Inflammatory macrophage treated with lipopolysaccharide for 1 hour (primary cell): ENCODE results near the gene SRPK3.

Experiments used
- DNase-seq, 2 donors: peaks; one replicate each; pipeline ENCODE4 v3.0.0-alpha.2; 2020 to 2022

Gene SRPK3

DNA sequence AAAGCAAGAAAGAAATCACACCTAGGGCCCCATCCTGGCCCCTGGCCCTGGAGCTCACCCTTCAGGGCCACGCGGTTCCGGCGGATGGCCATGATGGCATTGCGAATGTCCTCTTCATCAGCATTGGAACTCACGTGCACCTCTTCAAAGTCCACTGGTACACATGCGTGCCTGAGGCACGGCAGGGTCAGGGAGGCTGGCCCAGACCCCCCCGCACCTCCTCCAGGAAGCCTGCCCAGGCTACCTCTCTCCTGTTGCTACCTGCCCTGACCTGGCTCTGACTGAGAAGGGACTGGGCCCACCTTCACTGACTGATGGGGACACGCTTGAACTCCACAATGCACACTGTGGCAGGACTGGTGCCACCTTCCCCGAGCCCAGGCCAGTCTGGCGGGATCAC, 8.8 kb downstream of the SRPK3 start:
- no peak for DNase-seq

- DNase-seq, result no peak
These were observed 10.4 kb downstream of the SRPK3 start for GRCh38 chrX:153791104-153791852.

- DNase-seq, result no peak
These were observed 11.5 kb downstream of the SRPK3 start for GRCh38 chrX:153792368-153792767.

- DNase-seq, result peak; percentile 44 to 56
These were observed 12.4 kb downstream of the SRPK3 start for GRCh38 chrX:153793291-153793690.

DNA sequence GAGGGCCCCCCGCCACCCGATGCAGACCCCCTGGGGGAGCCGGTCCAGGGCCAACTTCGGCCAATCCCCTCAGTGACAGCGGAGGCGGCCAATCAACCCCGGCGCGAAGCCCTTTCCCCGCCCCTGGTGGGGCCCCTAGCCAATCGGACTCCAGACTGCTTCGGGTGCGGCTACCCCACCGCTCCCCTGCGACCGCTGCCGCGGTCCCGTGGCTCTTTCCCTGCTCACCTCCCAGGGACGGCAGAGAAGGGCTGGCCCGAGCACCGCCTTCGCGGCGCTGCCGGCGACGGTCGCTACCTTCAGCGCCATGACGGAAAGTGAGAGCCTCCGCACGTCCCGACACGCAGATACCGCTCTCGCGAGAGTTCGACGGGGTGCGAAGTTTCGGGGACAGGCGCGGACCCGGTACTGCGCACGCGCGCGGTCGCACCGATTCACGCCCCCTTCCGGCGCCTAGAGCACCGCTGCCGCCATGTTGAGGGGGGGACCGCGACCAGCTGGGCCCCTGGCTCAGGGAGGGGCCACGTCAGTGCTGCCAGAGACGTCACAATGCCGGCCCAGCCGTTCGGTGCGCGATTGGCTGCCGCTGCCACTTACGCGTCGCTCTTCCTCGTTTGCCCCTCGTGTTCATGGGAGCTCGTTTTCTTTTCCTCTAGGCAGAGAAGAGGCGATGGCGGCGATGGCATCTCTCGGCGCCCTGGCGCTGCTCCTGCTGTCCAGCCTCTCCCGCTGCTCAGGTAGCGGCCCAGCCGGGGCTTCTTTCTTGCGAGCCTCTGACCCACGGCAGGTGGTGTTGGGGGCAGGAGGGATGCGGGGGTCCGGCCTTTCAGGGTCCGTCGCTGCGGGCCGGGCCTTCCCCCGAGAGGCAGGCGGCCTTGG, 13.4 kb downstream of the SRPK3 start, which contains the start of the genes IDH3G and SSR4:
Gene IDH3G (minus strand): TSS at position 358 of the 879 bp plus-strand sequence. CDS start 49 bp downstream, at position 309.
Gene SSR4 (plus strand): TSS at position 651 of the 879 bp plus-strand sequence. CDS start 20 bp downstream, at position 671.
- DNase-seq, result peak; percentile 87 to 90

GRCh38 chrX:153794897-153795816, 14.3 kb downstream of the SRPK3 start:
- no peak for DNase-seq

DNA sequence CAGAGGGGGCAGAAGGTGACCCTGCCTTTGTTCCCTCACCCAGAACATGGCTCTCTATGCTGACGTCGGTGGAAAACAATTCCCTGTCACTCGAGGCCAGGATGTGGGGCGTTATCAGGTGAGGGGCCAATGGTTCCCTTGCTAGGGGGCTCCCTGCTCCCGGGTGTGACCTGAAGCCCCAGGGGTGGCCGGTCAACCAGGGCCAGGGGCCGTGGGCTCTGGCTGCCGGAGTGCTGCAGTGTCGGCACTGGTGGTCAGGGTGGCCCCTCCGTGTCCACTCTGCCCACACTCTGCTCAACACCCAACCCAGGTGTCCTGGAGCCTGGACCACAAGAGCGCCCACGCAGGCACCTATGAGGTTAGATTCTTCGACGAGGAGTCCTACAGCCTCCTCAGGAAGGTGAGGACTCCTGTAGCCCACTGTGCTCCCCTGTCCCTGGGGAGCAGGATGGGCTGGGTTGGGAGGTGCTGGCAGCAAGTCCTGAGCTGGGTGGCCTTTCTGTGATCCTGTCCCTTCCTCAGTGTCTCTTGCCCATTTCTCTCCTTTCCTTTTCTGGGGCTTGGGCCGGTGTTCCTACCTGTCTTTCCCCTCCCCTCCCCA, 16.7 kb downstream of the SRPK3 start:
- no peak for DNase-seq

DNA sequence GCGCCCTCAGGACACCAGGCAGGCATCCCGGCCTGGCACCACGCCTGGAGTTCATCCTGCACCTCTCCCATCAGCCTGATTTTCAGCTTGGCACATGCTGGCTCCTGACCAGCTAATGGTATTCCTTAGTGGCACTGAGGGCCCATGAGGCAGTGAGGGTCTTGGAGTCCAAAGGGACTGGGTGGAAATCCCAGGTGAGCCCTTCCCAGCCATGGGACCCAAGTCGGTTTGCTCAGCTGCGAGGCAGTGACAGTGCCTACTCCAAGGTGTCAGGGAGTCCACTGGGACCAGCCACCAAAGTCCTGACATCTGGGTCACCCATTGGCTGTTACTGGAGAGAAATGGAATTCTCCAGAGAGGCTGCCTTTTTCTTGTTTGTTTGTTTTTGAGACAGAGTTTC, 18.5 kb downstream of the SRPK3 start:
- no peak for DNase-seq

DNA sequence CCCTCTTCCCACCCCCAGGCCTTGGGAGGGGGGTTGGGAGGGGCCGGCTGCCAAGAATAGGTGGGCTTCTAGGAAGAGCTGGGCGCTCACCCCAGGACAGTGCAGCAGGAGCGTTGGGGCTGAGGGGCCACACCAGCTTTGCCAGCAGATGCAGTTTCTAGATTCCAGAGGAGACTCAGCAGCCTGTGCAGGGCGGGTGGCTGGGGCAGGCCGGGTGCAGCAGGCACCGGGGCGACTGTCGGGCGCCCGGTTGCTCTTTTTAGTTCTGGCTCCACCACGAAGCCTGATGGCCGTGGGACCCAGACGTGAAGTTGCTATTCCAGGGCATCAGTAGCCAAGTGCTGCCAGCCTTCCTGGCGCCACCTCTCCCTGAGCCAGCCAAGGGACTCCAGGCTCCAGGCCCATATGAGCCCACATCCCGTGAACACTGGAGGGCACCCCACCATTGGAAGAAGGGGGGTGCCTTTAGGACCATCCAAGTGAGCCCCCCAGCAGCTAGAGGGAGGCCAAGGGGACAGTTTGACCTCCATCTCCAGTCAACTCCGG, 19.4 kb downstream of the SRPK3 start:
- no peak for DNase-seq

GRCh38 chrX:153800746-153801145, 19.9 kb downstream of the SRPK3 start:
- no peak for DNase-seq

- peak in 1 of 2 donors; percentile 20 for DNase-seq
These were observed 20.8 kb downstream of the SRPK3 start for GRCh38 chrX:153801669-153802068.

DNA sequence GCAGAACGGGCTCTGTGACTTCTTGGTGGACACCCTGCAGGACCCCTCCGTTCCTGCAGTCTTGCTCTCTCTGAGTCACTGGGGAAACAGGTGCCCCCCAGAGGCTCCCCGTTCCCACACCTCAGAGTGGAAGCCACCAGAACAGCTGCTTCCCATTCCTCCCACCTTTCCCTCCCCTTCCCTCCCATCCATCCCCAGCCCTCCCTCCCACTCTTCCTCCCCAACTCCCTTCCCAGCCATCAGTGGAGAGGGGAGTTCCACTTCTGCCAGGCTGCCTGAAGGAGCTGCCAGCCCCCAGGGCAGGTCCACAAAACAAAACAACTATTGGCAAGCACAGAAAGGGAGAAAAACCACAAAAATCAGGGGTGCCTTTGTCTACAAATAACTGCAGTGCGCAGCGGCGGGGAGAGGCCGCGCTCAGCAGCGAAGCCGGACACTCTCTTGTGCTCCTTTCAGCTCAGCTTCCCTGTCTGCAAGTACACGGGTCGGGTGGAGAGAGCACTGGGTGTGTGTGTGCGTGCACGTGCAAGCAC, 21.7 kb downstream of the SRPK3 start:
- no peak for DNase-seq

DNA sequence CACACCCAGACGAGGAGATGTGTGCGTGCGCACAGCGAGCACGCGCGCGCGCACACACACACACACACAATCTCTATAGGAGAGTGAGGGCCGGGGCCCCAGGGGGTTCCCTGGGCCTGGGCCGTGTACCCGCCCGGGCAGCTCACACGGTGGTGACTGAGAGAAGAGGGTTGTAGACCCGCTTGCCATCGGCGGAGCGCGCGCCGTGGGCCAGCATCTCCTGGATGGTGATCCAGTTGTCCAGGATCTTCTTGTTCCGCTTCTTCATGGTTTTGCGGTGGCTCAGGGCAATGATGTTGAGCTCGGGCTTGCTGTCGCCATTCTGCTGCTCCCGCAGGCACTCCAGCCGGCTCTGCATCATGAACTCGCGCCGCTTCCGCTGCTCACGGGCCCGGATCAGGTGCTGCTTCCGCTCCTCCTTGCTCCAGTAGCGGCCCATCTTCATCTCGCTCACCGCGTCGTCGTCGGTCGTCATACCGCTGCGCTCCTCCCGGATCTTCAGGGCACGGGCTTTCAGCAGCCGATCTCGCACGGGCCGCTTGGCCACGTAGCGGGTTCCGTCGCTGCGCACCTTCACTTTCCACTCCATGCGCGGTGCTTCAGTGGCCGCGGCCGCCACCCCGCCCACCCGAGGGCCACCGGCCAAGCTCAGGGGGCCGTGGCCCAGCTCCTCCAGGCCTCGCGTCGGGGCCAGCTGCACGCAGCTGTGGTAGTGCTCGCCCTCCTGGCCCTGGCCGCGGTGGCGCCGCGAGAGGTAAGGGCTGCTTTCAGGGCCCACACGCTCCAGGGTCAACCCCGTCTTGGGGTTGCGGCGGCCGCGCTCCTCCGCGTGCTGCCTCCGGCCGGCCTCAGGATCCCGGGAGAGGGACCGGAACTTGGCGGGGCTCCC, 22.6 kb downstream of the SRPK3 start:
- no peak for DNase-seq

DNA sequence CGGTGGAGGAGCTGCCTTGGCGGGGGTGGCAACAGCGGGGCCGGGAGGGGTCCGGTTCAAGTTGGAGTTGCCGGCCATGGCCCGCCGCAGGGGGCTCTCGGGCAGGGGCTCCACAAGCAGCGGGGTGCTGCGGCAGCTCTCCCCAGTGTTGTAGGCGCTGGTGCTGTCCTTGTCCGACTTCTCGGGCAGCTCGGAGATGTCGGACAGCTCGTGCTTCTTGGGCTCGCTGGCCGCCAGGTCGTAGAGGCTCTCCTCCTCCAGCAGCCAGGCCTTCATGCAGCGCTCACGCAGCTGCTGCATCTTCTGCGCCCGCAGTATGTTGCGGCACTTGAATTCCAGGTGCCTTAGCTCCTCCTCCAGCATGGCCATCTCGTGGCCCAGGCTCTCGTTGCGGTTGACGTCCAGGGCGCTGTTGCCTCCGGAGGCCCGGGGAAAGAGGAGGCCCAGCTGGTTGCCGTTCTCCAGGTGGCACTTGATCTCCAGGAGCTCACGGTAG, 23.3 kb downstream of the SRPK3 start:
- DNase-seq, result no peak

DNA sequence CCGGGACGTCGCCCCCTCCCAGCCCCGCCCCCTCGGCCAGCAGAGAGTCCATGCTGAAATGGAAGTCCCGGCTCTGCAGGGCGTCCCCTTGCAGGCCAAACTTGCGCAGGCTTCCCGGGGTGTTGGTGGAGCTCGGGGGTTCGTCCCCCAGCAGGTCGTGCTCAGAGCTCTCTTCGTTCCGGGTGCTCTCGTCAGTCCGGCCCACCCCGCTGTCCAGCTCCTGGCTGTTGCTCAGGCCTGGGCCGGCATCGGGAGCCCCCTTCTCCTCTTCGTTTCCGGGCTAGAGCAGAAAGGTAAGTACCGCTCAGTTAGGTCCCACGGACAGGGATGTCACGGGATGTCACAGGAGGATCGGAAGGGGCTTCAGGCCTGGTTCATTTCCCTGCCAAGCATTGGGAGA, 23.8 kb downstream of the SRPK3 start:
- DNase-seq, result no peak

- no peak for DNase-seq
These were observed 24.6 kb downstream of the SRPK3 start for GRCh38 chrX:153805436-153805835.

DNA sequence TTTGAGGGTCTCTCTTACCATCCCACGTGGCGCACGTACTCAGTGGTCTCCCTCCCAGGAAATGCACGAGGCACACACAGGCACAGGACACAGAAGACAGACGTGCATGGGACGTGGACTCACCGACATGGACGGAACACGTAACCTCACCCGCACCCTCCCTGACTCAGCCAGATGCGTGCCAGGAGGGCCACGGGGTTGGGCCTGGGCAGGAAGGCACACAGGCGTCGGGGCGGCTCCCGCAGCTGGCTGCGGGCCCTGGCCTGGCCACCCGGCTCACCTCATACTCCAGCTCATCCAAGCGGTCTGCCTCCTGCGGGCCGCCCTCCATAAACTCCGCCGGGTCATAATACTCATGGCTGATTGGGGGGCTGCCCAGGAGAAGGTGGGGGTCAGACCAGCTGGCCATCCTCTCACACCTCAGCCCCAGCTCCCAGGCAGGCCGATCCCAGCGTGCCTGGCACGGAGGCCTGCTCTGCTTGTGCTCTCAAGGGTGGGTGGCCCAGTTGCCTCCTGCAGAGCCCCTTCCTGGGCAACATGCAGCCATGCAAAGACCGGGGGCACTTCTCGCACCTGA, 26.2 kb downstream of the SRPK3 start:
- DNase-seq, result no peak

DNA sequence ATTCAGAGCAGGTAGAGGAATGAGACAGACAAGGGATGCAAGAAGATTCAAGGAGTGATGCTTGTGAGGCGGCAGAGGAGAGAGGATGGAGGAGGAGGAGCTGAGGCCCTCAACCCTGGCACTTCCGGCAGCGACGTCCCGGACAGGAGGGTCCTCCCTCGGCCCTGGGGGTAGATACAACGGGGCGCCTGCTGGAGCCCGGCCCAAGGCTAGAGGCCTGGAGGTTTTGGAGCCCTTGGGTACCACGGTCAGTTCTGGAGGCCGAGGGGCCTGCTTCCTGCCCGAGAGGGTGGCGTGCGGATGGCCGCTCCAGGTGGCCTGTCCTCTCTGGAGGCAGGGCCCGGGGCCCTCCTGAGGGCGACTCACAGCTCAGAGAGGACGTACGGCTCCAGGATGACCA, 27.1 kb downstream of the SRPK3 start:
- no peak for DNase-seq

DNA sequence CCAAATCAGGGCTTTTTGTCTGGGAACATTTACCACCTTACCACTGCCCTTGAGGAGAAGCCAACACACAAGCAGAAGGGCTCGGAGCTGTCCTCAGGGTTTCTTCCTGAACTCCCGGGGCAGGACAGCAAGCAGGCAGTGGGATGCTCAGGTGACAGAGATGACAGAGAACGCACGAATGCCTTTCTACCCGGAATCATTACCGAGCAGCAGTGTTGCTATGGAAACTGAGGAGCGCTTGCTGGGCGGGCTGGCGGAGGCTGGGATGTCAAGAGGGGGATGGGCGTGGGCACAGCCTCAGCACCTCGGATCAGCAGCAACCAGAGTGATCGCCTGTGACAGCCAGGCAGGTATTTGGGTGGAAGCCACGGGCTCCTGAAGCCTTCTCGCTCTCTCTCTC, 31.4 kb downstream of the SRPK3 start:
- DNase-seq, result no peak

DNA sequence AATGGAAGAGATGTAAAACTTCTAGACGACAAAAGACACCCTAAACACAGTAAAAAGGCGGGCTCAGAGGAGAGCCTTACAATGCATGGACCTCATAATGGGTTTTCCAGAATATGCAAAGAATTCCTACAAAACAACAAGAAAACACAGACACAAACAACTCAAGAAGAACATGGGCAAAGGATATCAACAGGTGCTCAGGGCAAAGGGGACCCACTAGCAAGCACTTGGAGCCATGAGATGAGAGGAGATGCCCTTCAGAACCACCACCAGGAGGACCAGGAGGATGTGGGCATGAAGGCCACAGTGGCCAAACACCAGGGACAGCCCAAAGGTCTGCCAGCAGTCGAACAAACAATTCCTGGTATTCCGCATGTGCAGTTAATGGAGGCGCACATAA, 32.3 kb downstream of the SRPK3 start:
- DNase-seq, result no peak
